GM12892 (cell line): ENCODE measurements around the gene RUSF1.

Experiments used
- POLR2A ChIP-seq: IDR thresholded peaks from 2 replicates; pipeline ENCODE4 v1.6.1; 2011; ENCODE audit warnings: low read depth, low read length, control low read depth
- POLR2AphosphoS5 ChIP-seq: IDR thresholded peaks from 2 replicates; pipeline ENCODE4 v1.6.1; 2011; ENCODE audit warnings: low read depth, low read length, control low read depth

GRCh38 chr16:31498493-31498892 lies 9.7 kb downstream of the RUSF1 start:
- no peak for TF ChIP-seq POLR2AphosphoS5
- no peak for TF ChIP-seq POLR2A
